OCI-LY3 (cell line): ENCODE data around the gene LRP3.

ENCODE experiments used
- H2AFZ ChIP-seq: fragments of 200-600, 300-600 bp; shearing (Covaris generic); 2 replicates; pipeline ENCODE4 v1.6.0; 2014; ENCODE audit warnings: antibody characterized with exemption, low read depth, low read length
- H3K27ac ChIP-seq: fragments of 200-600, 300-600 bp; sonication (generic); 2 replicates; pipeline ENCODE4 v1.5.1; 2014; ENCODE audit warnings: mild to moderate bottlenecking, low read length, moderate library complexity, mixed read lengths
- H3K27me3 ChIP-seq: fragments of 200-600, 300-600 bp; sonication (generic); 2 replicates; pipeline ENCODE4 v1.6.1; 2014; ENCODE audit warnings: low read depth, low read length, mixed read lengths
- H3K36me3 ChIP-seq: fragments of 200-600, 300-600 bp; sonication (generic); replicated peaks from 2 replicates; pipeline ENCODE3; 2014; ENCODE audit warnings: low read depth, low read length, mixed read lengths
- H3K4me1 ChIP-seq: fragments of 300-600, 200-600 bp; sonication (generic); 2 replicates; pipeline ENCODE4 v1.6.1; 2014; ENCODE audit warnings: low read length, mixed read lengths
- H3K4me2 ChIP-seq: fragments of 200-600, 300-600 bp; sonication (generic); 2 replicates; pipeline ENCODE4 v1.6.1; 2014; ENCODE audit warnings: low read length, mixed read lengths
- H3K4me3 ChIP-seq: fragments of 300-600, 200-600 bp; sonication (generic); 2 replicates; pipeline ENCODE4 v1.5.1; 2014; ENCODE audit warnings: antibody characterized with exemption, mild to moderate bottlenecking, low read length, moderate library complexity
- H3K79me2 ChIP-seq: fragments of 300-600, 200-600 bp; shearing (Covaris generic); 2 replicates; pipeline ENCODE4 v1.6.1; 2014; ENCODE audit warnings: mild to moderate bottlenecking, low read length, mixed read lengths
- H3K9ac ChIP-seq: fragments of 300-600, 200-600 bp; shearing (Covaris generic); 2 replicates; pipeline ENCODE4 v1.6.0; 2014; ENCODE audit warnings: mild to moderate bottlenecking, low read length, moderate library complexity
- H3K9me3 ChIP-seq: fragments of 200-600, 300-600 bp; shearing (Covaris generic); 2 replicates; pipeline ENCODE4 v1.6.1; 2014; ENCODE audit warnings: low read length, mixed read lengths; ENCODE audit not compliant: insufficient read depth
- H4K20me1 ChIP-seq: fragments of 200-600, 300-600 bp; sonication (generic); 2 replicates; pipeline ENCODE4 v1.6.1; 2016; ENCODE audit warnings: low read length, mixed read lengths; ENCODE audit not compliant: insufficient read depth
- CTCF ChIP-seq: fragments of 200-600, 300-600 bp; sonication (generic); IDR thresholded peaks from 2 replicates; pipeline ENCODE4 v1.5.1; 2014; ENCODE audit warnings: antibody characterized with exemption, low read length, low read depth
- EZH2phosphoT487 ChIP-seq: fragments of 200-600 bp; shearing (Covaris generic); IDR thresholded peaks from 2 replicates; pipeline ENCODE4 v1.6.1; 2018; ENCODE audit warnings: antibody characterized with exemption, mixed run types, low read depth

Gene LRP3

GRCh38 chr19:33212436-33213172, 18.5 kb downstream of the LRP3 start:
- Histone ChIP-seq H3K36me3 (no peaks in the 10 kb centered on the region), H3K4me2 (no peak overlapping the region), H3K9ac (no peak overlapping the region), H2AFZ (no peak overlapping the region), H4K20me1 (no peaks in the 10 kb centered on the region), H3K4me1 (no peaks in the 10 kb centered on the region), H3K4me3 (no peak overlapping the region), H3K79me2 (no peaks in the 10 kb centered on the region), H3K27me3 (no peaks in the 10 kb centered on the region), H3K27ac (no peak overlapping the region), H3K9me3 (no peaks in the 10 kb centered on the region)
- no peak for TF ChIP-seq CTCF
- TF ChIP-seq EZH2phosphoT487 = no peak

GRCh38 chr19:33214596-33214995, 20.5 kb downstream of the LRP3 start:
- Histone ChIP-seq H3K4me1 (no peaks in the 10 kb centered on the region), H3K27me3 (no peaks in the 10 kb centered on the region), H4K20me1 (no peaks in the 10 kb centered on the region), H3K79me2 (no peaks in the 10 kb centered on the region), H3K4me3 (no peak overlapping the region), H3K36me3 (no peaks in the 10 kb centered on the region), H3K27ac (no peak overlapping the region), H3K9me3 (no peaks in the 10 kb centered on the region), H2AFZ (no peak overlapping the region), H3K9ac (no peak overlapping the region), H3K4me2 (no peak overlapping the region)
- TF ChIP-seq CTCF (peak; percentile 46), EZH2phosphoT487 (no peak)

- no peak overlapping the region for H3K9ac ChIP-seq
- no peak overlapping the region for H3K4me2 ChIP-seq
- no peaks in the 10 kb centered on the region for H3K36me3 ChIP-seq
- no peaks in the 10 kb centered on the region for H3K4me1 ChIP-seq
- no peaks in the 10 kb centered on the region for H3K9me3 ChIP-seq
- no peak overlapping the region for H3K27ac ChIP-seq
- TF ChIP-seq EZH2phosphoT487 (no peak), CTCF (no peak)
- H3K79me2 ChIP-seq = no peaks in the 10 kb centered on the region
- H3K4me3 ChIP-seq = no peak overlapping the region
- no peak overlapping the region for H2AFZ ChIP-seq
- H3K27me3 ChIP-seq = peaks cover 2% of the 10 kb centered on the region; the same call in 1 of the 2 replicates
- no peaks in the 10 kb centered on the region for H4K20me1 ChIP-seq
Observed at GRCh38 chr19:33215438-33216197, 21.5 kb downstream of the LRP3 start.

- Histone ChIP-seq H4K20me1 (no peaks in the 10 kb centered on the region), H3K4me3 (no peak overlapping the region), H2AFZ (no peak overlapping the region), H3K4me2 (no peak overlapping the region), H3K9ac (no peak overlapping the region), H3K27me3 (peaks cover 8% of the 10 kb centered on the region), H3K4me1 (no peaks in the 10 kb centered on the region), H3K79me2 (no peaks in the 10 kb centered on the region), H3K9me3 (no peaks in the 10 kb centered on the region), H3K27ac (no peak overlapping the region), H3K36me3 (no peaks in the 10 kb centered on the region)
- TF ChIP-seq CTCF (no peak), EZH2phosphoT487 (no peak)
Observed at GRCh38 chr19:33216198-33216830, 22.2 kb downstream of the LRP3 start.
